ENCODE results near the gene SIAH3. TPM values are rescaled to one million over a fixed set of nuclear protein-coding genes. Genes with fewer than 3 reads are reported as not detected.

The SIAH3 gene
- total RNA-seq, 4 donors from 2014 or later = under 0.01 to 0.12 TPM; not detected in 2

DNA sequence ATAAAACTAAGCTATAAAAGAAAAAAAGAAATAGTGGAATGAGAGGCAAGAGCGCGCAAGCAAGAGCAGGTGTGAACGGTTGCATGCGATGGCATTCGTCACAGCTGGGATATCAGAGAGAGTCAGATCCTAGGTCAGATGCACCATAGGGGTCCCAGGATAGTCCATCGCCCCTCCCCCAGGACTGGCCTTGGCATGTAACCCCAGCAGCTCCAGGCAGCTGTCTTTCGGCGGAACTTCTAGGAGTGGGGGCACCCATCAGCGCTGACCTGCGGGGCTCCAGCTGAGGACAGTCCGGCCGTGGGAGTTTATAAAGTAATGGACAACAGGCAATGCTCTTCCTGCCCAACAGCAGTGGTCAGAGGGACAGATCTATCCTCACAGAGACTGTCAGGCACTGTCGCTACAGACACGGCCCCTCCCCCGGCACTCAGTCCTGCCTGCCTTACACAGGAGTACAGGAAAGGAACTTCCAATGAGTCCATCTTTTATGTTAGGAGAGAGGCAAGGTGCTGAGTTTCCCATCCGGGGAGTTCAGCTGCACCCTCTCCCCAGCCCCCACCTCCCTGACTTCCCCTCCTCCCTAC lies 1.4 kb downstream of the SIAH3 start:
- no peak for ATAC-seq (ENCODE audit: low FRiP score)
- no peak for DNase-seq (ENCODE audit: low spot score)
- TF ChIP-seq CTCF (IDR thresholded peaks at IDR 0.05) = no peak

GRCh38 chr13:45849408-45849807 lies 2.1 kb downstream of the SIAH3 start:
- ATAC-seq (ENCODE audit: low FRiP score) (no peak), DNase-seq (ENCODE audit: low spot score) (no peak)
- TF ChIP-seq CTCF (IDR thresholded peaks at IDR 0.05) = no peak

- TF ChIP-seq CTCF (IDR thresholded peaks at IDR 0.05) = no peak
- DNase-seq (ENCODE audit: low spot score) = no peak
- no peak for ATAC-seq (ENCODE audit: low FRiP score)
These were observed 3.9 kb downstream of the SIAH3 start for GRCh38 chr13:45847554-45848224.

DNA sequence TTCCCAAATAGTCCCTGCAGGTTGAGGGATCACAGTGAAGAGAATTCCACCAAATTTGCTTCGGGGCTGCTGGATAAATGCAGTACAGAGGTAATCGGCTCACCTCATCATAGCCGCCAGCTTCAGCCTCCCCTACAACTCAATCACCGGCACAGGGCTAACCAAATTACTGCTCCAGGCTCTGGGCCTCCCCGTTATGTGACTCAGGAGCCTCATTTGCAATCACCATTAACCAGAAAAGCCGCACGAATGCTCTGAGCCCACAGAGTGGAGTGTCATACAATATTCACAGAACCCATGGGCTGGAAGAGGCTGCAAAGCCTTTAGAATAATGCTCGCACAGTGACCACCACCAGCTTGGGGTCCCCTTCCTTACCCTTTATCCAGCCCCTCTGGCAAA lies 4.9 kb downstream of the SIAH3 start:
- TF ChIP-seq CTCF (IDR thresholded peaks at IDR 0.05) = no peak
- no peak for DNase-seq (ENCODE audit: low spot score)
- ATAC-seq (ENCODE audit: low FRiP score) = no peak

- ATAC-seq (ENCODE audit: low FRiP score) = no peak
- TF ChIP-seq CTCF (IDR thresholded peaks at IDR 0.05) = no peak
- DNase-seq (ENCODE audit: low spot score) = no peak
These were observed 13.3 kb downstream of the SIAH3 start for GRCh38 chr13:45838171-45838745.

- no peak for DNase-seq (ENCODE audit: low spot score)
- no peak for TF ChIP-seq CTCF (IDR thresholded peaks at IDR 0.05)
- no peak for ATAC-seq (ENCODE audit: low FRiP score)
These were observed 14.4 kb downstream of the SIAH3 start for GRCh38 chr13:45837111-45837510.

Data from omental fat pad (tissue), 4 donors.